GM19043 (cell line): ENCODE results near the gene SMCP.

Source experiments
- ATAC-seq: cut with Tn5 transposase; IDR thresholded peaks from one replicate; pipeline ENCODE4 v1.9.1; 2021; ENCODE audit warnings: low read depth; ENCODE audit not compliant: unreplicated experiment

The SMCP gene

GRCh38 chr1:152886085-152886484 lies 8.0 kb downstream of the SMCP start:
- no peak for ATAC-seq

GRCh38 chr1:152886758-152887409 lies 8.8 kb downstream of the SMCP start:
- no peak for ATAC-seq

- ATAC-seq, result no peak
Measured at GRCh38 chr1:152888126-152888525, 10.0 kb downstream of the SMCP start.

- ATAC-seq, result no peak
Measured at GRCh38 chr1:152899027-152899426, 20.9 kb downstream of the SMCP start.

DNA sequence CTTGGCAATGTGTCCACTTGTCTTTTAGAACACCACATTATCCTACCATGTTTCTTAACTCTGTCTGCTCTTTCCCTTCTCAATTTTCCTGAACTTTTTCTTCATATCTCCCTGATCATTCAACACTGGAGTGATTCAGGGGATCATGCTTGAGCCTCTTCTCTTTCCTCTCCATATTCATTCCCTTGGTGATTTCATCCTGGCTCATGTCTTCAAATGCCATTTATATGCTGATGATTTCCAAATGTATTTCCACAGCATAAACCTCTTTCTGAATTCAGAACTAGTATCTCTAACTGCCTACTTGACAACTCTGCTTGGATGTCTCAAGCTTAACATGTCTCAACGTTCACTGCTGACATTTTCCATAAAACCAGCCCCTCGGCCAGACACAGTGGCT lies 21.8 kb downstream of the SMCP start:
- no peak for ATAC-seq

GRCh38 chr1:152901631-152902030 lies 23.5 kb downstream of the SMCP start:
- no peak for ATAC-seq

- no peak for ATAC-seq
Measured at GRCh38 chr1:152902636-152903035, 24.5 kb downstream of the SMCP start.

GRCh38 chr1:152904688-152905440 lies 26.7 kb downstream of the SMCP start:
- no peak for ATAC-seq

- ATAC-seq, result no peak
Measured at GRCh38 chr1:152906023-152906565, 28.0 kb downstream of the SMCP start.

- ATAC-seq, result no peak
Measured at GRCh38 chr1:152907686-152908601, 29.8 kb downstream of the SMCP start, which contains the start of gene IVL. Gene IVL, plus strand, starts transcription at chr1:152908546. Its CDS starts 1,252 bp downstream, at chr1:152909798.

DNA sequence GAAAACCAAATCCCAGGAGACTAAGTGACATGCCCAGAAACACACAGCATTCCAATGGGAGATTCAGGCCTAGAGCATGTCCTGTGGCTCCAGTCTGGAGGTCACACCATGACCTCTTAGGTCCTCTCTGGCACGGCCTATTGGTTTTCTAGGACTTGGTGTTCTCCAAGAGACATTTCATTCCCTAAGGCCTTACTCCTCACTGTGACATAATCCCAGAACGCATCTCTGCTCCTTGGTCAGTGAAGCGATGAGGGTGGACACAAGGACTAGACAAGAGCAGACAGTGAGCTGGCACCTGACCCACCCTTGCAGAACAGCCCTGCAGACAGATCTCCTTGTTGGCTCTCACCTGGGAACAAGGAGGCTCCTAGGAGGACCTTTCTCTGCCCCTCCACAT lies 31.1 kb downstream of the SMCP start:
- no peak for ATAC-seq

GRCh38 chr1:152912471-152912870 lies 34.3 kb downstream of the SMCP start:
- no peak for ATAC-seq

- no peak for ATAC-seq
Measured at GRCh38 chr1:152912900-152913299, 34.8 kb downstream of the SMCP start.

GRCh38 chr1:152917794-152918193 lies 39.7 kb downstream of the SMCP start:
- no peak for ATAC-seq

GRCh38 chr1:152919071-152919470 lies 40.9 kb downstream of the SMCP start:
- no peak for ATAC-seq

DNA sequence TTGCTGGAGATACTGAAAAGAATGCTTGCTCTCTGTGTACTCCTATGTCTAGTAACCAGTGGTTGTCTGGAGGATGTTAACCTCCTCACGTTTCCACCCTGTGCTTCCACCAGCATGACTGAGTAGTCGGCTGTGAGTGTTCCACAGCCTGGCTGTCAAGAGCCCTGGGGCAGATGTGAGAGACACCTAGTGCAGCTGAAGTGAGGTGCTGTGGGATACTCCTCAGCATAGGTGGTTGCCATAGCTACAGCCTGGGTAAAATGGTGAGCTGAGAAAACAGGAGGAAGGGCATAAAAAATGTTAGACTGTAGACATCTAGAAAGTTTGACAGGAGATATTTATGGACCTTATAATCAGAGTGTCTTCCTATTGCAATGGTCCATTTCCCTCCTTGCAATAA lies 46.1 kb downstream of the SMCP start:
- no peak for ATAC-seq

DNA sequence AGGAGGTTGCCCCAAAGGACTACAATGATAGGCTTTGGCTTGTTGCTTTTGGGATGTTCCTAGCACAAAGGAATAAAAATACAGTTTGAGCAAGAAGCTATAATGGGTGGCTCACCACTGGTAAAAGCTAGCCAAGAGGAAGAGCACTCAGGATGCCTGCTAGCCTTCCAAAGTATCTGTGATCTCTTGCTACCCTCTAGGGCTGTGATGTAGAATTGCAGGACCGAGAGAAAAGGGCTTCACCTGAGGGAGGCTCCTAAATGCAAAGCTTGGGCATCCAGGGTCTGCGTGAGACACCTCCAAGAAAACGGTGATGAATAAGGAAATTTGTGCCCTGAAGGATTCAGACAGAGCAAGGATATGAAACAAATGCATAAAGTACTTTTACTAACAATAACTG lies 48.0 kb downstream of the SMCP start:
- ATAC-seq, result no peak

DNA sequence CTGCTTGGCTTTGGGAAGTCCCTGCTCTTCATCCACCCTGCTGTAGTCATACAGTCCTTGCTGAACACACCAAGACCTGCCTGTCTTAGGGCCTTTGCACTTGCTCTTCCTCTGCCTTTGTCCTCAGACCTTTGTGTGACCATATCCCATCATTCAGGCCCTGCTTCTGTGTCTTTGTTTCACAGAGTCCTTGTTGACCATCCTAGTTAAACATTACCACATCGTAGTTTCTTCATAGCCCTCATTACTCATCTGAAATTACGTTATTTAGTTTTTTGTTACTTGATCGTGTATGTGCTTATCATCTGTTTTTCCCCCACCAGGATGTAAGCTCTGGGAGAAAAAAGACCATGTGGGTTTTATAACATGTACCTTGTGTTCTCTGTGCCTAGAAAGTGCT lies 50.5 kb downstream of the SMCP start:
- no peak for ATAC-seq

DNA sequence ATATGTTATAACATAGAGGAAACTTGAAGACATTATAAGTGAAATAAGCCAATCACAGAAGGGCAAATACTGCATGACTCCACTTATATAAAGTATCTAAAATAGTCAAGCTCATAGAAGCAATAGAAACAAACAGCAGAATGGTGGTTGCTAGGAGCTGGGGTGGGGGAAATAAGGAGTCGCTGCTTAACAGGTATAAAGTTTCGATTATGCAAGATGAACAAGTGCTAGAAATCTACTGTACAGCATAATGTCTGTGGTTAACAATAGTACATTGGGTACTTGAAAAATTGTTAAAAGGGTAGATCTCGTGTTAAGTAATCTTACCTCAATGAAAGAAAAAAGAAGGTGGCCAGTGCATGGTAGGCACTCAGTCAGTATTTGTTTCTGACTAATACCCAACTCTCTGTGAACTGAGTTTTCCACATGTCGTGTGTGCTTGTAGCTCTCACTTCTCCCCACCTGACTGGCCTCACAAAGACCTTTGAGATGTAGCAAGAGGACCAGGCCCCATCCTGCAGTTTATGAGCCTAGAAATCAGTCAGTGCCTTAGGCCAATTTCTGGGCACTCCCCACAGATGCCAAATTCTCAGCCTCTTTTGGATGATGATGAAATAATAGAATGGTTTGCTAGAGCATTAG lies 54.2 kb downstream of the SMCP start:
- ATAC-seq, result no peak

DNA sequence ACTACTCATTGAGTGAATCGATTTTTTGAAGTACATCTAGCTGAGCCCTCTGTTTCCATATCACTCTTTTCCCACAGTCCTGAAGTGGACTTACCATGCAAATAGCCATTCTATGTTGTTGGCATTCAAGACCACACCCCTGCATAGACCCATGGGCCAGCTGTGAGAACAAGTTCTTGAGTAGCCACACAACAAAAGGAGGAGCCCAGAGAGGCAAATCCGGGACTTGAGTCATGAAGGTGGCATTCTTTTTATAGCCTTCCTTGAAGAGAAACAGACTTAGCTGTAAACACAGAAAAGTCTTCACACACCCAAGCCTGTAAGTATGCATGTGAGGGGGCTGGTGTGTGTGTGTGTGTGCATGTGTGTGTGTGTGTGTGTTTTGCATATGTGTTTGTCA lies 55.1 kb downstream of the SMCP start:
- ATAC-seq, result no peak
